Stomach (tissue), 4 donors: ENCODE results near the gene PRPF19.

Experiments
- POLR2A ChIP-seq, 4 donors: fragments of 450-650 bp; IDR thresholded peaks; one replicate each; pipeline ENCODE4 v1.6.1; 2016; ENCODE audit warnings: antibody characterized with exemption in 4 of 4, control low read depth in 2 of 4, mild to moderate bottlenecking in 1 of 4, moderate library complexity in 1 of 4
- TF ChIP-seq, protein P1 (sequence below), 7 experiments: fragments of 450-650 bp in 4 of 7; fragments of 200-600 bp in 3 of 7; sonication (generic) in 3 of 7; IDR thresholded peaks; one replicate each; pipeline ENCODE4 v1.5.1; 2016 to 2019; ENCODE audit warnings: antibody characterized with exemption in 7 of 7, control low read depth in 2 of 7, mild to moderate bottlenecking in 1 of 7

DNA sequence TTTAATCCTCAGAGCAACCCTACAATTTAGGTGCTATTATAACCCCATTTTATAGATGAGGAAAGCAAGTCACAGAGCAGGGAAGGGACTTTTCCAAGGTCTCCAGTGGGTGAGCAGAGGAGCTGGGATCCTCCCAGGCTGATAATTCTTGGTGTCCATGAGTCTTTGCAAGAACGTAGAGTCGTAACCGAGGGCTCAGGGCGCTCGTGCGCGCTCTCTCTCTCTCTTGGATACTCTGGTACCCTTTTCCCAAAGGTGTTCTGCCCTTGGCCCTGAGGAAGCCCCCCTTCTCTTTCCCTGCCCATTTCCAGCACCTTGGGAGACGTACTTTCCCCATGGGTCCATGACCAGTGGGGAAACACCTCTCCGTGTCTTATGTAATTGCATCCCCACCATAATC is 44.2 kb downstream of the PRPF19 start:
- TF ChIP-seq, protein P1, sequence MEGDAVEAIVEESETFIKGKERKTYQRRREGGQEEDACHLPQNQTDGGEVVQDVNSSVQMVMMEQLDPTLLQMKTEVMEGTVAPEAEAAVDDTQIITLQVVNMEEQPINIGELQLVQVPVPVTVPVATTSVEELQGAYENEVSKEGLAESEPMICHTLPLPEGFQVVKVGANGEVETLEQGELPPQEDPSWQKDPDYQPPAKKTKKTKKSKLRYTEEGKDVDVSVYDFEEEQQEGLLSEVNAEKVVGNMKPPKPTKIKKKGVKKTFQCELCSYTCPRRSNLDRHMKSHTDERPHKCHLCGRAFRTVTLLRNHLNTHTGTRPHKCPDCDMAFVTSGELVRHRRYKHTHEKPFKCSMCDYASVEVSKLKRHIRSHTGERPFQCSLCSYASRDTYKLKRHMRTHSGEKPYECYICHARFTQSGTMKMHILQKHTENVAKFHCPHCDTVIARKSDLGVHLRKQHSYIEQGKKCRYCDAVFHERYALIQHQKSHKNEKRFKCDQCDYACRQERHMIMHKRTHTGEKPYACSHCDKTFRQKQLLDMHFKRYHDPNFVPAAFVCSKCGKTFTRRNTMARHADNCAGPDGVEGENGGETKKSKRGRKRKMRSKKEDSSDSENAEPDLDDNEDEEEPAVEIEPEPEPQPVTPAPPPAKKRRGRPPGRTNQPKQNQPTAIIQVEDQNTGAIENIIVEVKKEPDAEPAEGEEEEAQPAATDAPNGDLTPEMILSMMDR (IDR thresholded peaks at IDR 0.05) = no peak
- no peak for TF ChIP-seq POLR2A (IDR thresholded peaks at IDR 0.05)
